Right lobe of liver (tissue), 4 donors: ENCODE measurements around the gene PRKAR2B.

Experiments used
- POLR2A ChIP-seq: fragments of 450-650 bp; IDR thresholded peaks from one replicate; pipeline ENCODE4 v1.6.1; 2017; ENCODE audit warnings: antibody characterized with exemption, mild to moderate bottlenecking
- TF ChIP-seq, protein P1 (sequence below), 4 donors: fragments of 200-600 bp in 3 of 4; fragments of 450-650 bp in 1 of 4; IDR thresholded peaks; one replicate each; pipeline versions ENCODE4 v1.5.1 to v1.8.0; 2016 to 2022; ENCODE audit warnings: antibody characterized with exemption in 4 of 4, mild to moderate bottlenecking in 2 of 4
- donor health status: DM: no; HTN: no; CAD: no.
- donor health status: DM: no; HTN: no; CAD: no.
- donor health status: DM: no; HTN: yes; CAD: no.

GRCh38 chr7:107044347-107045194 lies at the start of gene PRKAR2B:
- TF ChIP-seq, protein P1, sequence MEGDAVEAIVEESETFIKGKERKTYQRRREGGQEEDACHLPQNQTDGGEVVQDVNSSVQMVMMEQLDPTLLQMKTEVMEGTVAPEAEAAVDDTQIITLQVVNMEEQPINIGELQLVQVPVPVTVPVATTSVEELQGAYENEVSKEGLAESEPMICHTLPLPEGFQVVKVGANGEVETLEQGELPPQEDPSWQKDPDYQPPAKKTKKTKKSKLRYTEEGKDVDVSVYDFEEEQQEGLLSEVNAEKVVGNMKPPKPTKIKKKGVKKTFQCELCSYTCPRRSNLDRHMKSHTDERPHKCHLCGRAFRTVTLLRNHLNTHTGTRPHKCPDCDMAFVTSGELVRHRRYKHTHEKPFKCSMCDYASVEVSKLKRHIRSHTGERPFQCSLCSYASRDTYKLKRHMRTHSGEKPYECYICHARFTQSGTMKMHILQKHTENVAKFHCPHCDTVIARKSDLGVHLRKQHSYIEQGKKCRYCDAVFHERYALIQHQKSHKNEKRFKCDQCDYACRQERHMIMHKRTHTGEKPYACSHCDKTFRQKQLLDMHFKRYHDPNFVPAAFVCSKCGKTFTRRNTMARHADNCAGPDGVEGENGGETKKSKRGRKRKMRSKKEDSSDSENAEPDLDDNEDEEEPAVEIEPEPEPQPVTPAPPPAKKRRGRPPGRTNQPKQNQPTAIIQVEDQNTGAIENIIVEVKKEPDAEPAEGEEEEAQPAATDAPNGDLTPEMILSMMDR (IDR thresholded peaks at IDR 0.05): peak in 1 of 4 donors; percentile 25
- TF ChIP-seq POLR2A: no peak
